Ecto neural progenitor cell (in vitro differentiated cells): ENCODE data around the gene CORO7.
"Not testable (repeated sequence)": the region's sequence is repeated elsewhere in the genome, so short reads cannot be mapped to it uniquely, and the experiment has no call there.

Source experiments
- DNase-seq: peaks from one replicate; pipeline ENCODE4 v3.0.0-alpha.2; 2018; ENCODE audit warnings: low spot score

Gene CORO7

DNA sequence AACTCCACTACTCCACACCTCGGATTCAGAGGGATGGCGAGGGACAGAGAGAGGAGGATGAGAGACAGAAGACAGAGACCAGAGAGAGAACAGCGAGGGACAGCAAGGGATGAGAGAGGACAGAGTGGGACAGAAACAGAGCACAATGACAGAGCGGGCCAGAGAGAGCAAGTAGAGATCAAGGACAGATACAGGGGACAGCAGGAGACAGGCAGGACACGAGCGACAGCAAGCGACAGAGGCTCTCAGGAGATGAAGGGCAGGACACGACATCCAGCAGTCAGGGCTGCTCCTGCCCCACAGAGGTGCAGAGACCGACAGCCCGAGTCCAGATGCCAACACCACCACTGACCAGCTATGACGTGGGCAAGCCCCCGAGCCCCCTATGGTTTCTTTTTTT is 14.9 kb downstream of the CORO7 start:
- no peak for DNase-seq

DNA sequence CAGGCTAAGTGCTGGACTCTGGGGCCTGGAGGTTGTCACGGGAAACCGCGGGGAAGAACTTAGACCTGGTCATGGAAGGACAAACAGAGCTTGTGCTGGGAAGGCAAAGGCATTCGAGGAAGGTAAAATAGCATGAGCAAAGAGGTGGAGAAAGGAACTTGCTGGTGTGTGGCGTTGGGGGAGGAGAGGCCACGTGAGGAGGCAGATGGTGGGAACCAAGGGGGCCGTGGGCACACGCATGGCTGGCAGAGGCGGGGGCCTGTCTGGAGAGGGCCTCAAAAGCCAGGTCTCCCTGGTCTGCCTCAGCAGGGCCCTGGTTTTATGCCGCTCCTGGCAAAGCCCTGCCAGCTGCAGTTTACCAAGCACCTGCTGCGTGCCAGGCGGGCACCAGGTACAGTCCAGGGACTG is 15.3 kb downstream of the CORO7 start:
- no peak for DNase-seq

DNA sequence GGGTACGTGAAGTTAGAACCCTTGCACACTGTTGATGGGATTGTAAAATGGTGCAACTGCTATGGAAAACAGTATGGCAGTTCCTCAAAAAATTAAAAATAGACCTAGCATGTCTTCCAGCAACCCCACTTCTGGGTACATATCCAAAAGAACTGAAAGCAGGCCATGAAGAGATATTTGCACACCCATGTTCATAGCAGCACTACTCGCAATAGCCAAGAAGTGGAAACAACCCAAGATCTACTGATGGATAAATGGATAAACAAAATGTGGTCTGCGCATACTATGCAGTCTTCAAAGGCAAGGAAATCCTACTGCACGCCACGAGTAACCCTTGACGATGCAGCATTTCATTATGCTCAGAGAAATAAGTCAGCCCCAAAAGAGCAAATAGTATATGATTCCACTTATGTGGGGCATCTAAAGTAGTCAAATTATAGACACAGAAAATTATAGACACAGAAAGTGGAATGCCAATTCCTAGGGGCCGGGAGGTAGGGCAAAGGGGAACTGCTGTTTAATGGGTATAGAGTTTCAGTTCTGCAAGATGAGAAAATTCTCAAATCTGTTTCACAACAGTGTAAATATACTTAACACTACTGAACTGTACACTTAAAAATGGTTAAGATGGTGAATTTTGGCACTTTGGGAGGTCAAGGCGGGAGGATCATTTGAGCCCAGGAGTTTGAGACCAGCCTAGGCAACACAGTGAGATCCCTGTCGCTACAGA is 17.2 kb downstream of the CORO7 start:
- DNase-seq: no peak

- no peak for DNase-seq
Measured at GRCh38 chr16:4395055-4395726, 21.2 kb downstream of the CORO7 start.

GRCh38 chr16:4393850-4394249 is 22.5 kb downstream of the CORO7 start:
- not testable (repeated sequence) for DNase-seq

DNA sequence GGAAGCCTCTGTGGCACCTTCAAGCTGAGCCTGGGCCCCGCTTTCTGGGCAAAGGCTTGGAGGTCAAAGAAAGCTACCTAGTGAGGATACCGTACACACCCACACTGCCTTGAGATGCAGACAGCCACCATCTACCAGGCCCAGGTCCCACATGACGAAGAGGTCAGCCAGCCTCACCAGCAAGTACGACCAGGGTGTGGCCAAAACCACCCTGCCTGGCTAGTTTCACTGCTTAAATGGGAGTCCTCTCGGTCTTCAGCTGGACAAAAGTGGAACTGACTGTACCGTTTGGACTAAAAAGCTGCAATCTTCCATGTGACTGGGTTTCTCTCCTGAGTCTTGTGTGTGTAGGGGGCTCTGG is 23.2 kb downstream of the CORO7 start:
- DNase-seq: no peak

DNA sequence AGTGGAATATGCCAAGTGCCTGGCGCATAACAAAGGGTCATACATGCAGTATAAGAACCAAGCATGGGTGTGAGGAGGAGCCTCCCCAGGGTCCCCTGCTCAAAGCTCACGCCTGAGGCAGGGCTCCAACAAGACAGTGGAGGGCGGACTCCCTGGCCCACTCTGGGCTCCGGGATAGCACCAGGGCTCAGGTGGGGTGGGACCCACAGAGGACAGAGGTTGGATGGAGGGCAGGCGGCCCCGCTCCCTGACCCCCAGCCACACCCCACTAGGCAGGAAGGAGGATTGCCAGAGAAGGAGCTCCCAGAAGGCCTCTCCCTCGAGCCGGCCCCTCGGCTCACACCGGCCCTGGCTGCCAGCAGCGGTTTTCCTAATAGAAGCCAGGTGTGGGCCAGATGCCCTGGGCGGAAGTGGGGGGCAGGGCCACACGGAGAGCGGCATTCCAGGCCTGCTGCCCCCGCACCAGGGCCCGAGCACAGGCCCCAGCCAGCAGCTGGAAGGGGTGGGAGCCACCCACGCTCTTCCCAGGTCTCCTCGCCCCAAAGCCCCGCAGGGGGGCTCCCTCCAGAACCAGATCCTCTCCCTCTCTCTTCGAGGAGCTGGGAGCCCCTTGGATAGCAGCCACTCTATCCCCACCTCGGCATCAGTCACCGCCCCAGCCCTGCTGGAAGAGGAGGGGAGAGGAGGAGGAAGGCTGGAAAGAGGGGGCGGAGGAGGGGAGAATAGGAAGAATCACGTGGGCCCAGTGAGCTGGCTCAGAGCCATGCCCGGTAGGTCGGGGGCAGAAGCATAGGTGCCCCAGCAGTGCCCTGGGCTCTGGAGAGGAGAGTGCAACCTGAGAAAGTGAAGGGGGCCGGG is 23.8 kb downstream of the CORO7 start:
- DNase-seq: no peak

GRCh38 chr16:4391631-4392381 is 24.6 kb downstream of the CORO7 start:
- DNase-seq: no peak

DNA sequence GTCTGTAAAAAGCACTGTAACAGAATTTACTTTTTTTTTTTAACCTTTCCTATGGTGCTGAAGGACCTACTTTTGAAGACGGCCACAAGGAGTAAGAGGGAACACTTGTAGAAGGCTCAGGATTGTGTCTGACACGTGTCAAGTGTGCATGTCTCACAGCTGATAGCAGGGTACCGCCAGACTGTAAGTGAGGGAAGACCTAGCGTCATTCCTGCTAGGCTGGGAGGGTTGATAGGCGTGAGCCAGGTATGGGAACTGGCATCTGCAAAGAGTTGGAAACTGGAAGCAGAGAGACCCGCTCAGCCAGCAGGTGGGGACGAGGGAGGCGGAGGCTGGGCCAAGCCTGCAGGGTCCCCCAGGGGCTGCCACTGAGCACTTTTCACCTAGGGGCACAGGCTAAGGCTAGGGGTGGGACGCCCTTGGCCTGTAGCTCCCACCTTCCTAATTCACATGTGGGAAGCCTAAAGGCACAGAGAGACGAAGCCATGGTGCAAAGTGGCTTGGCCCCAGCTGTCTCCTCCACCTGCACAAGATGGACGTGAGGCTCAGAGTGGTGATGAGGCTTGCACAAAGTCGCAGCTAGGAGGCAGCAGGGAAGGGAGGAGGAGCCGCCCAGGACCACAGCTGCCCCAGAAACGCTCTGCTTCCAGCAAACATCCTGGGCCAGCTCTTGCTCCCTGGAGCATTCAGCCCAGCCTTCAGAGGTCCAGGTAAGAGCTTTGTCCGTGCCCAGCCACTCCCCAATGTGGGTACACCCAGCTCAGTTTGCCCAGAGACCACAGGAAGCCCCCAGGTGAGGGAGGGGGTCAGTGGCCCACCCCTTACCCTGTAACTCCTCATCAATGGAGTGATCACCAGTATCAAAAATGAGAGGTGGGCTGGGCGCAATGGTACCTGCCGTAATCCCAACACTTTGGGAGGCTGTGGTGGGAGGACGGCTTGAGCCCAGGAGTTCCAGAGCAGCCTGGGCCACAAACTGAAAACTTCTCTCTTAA is 25.8 kb downstream of the CORO7 start:
- DNase-seq: no peak

DNA sequence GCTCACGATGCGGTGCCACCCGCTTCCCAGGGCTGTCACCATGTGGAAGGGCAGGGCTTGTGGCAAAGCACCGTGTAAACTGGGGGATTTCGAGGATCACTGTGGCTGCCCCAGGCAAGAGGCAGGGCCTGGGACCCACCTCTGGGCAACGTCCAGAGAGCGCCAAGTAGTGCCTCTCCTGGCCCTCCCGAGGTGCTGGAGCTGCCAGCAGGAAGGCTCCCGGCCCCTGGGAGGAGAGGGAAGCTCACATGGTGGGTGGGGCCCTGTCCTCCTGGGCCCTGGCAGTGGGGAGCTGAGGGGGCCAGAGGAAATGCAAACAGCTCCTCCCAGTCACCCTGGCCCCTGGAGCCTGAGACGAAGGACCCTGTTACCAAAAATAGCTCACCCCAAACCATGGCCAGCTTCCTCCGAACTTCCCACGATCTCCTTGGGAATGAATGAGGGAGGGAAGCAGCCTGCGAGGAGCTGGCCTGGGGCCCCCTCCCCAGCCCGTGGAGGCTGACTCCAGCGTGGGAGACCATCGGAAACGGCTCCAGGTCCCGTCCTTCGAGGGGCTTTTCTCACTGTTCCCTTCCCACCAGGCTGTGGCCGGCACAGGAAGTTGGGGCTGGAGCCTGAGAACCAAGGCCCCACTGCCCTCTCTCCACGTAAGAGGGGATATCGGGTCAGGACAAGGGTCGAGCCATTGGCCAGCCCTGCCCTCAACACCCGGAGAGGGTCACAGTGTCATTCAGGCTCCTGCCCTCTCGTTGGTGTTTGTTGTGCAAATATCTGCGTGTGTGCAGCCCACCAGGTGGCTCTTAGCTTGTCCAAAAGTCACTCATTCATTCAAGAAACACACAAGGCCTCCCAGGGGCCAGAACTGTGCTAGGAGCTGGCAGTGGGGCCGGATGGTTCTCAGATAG is 27.1 kb downstream of the CORO7 start:
- no peak for DNase-seq

- DNase-seq: no peak
Measured at GRCh38 chr16:4388271-4389021, 27.9 kb downstream of the CORO7 start.

DNA sequence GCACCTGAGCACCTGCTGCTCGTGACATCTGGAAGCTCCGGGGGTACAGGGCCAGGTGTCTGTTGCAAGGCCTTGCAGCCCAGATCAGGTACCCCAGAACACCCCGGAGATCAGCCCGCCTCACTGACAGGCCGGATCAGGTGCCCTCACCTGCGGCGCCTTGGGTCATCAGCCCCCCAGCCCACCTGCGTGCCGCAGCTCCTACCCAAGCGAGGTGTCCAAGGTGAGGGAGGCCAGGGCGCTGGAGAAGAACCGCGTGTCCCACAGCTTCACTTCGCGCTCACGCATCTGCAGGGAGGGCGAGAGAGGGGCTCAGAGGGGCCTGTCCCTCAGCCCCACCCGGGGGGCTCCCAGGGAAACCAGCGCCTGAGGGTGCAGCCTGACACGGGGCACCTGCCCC is 28.6 kb downstream of the CORO7 start:
- DNase-seq: no peak

DNA sequence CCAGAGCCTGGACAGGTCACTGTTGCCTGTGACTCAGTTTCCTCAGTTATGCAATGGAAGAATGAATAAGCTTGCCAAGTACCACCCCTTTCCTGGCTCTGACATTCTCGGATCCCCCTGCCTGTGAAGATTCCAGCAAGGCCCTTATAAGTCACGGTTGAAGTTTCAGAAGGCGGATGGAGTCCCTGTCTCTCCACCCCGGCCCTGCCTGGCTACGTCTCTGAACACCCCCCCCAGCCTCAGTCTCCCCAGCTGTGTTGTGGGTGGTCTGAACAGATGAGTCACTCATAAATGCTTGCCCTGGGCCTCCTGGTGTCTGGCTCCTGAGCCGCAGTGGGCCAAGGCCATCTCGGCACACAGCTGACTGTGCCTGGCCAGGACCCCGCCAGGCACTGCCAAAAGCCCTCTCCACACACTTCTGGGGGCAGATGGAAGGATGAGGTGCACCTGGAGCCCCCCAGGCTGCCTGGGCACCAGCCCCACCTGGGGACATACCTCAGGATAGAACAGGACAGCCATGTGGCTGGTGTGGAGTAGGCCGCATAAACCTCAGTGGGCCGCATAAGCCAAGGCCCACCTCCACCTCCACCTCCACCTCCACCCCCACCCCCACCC is 29.3 kb downstream of the CORO7 start:
- no peak for DNase-seq

DNA sequence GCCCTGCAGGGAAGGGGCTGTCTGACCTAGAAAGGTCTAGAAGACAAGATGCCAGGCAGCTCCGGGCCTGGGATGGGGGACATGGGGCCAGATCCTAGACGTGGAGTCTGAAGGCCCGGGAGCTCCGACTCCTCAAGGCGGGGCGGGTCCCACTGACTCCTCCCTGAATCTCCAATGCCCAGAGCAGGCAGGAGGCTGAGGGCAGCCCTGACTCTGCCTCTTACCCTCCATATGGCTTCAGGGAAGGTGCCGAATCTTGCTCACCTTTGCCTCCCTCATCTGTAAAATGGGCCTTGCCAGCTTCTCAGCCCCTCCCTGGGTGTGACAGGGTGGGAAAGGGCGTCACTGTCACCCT is 30.0 kb downstream of the CORO7 start:
- DNase-seq: no peak

- no peak for DNase-seq
Measured at GRCh38 chr16:4385789-4386450, 30.5 kb downstream of the CORO7 start.

DNA sequence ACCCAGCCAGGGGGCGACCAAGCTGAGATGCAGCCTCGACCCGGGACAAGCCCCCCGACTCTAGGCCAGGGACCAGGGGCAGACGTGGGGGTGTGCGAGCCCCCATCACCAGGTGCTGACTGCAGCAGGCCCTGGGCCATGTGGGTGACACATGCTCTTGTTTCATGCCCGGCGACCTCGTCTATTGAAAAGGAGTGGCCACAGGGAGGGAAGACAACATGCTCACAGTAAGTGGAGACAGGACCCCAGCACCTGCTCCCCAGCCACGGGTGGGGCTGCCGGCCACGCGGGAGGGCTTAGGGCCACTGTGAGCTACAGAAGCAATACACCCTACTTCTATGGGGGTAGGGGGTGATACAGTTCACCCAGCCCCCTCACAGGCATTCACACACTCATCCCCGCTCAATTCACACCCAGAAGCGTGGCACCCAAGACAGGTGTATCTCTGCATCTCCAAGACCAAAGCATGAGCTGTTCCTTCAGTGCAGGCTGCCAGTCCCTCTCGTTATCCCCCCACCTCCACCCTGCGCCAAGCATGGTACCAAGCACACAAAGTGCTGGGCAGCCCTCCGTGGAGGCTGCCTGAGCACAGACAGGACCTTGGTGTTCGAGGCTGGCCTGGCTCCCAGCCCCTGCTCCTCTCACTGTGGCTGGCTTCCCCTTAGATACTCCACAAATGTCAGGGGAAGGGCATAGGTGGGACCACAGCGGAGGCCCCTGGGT is 31.2 kb downstream of the CORO7 start:
- no peak for DNase-seq

DNA sequence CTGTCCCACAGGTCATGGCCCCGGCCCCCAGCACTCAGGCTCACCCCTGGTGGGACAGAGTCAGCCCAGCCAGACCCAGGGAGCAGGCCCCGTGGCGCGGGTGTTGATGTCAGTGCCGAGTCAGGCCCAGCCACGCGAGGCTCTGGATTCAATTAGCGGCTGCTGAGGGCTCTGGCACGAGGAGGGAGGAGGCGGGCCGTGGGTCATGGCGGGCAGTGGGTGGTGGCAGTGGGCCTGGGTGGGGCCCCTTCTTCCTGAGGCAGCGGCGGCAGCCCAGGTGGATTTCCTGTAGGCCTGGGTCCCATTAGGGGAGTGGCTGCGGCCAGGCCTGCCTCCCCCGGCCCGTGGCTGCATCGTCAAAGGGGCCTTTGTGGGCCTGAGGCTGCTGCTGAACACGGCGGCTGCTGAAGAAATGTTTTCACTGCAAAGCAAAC is 31.9 kb downstream of the CORO7 start:
- no peak for DNase-seq
